GM23338 (cell line): ENCODE results near the gene TMEM120B. TPM values are rescaled to one million over a fixed set of nuclear protein-coding genes. Genes with fewer than 3 reads are reported as not detected.

Source experiments
- ATAC-seq: fragments of 200-7000 bp; cut with Tn5 transposase; 3 replicates; pipeline ENCODE4 v1.9.1; 2020
- DNase-seq: peaks from one replicate; pipeline ENCODE4 v3.0.0-alpha.2; 2015; ENCODE audit warnings: low spot score
- H2AFZ ChIP-seq: fragments of 200-600 bp; sonication (generic); 2 replicates; pipeline ENCODE4 v1.8.0; 2016; ENCODE audit warnings: antibody characterized with exemption, mild to moderate bottlenecking, moderate library complexity
- H3F3A ChIP-seq: fragments of 200-600 bp; sonication (generic); replicated peaks from 2 replicates; pipeline ENCODE4 v1.8.0; 2017; ENCODE audit warnings: antibody characterized with exemption, mixed run types, low read depth
- H3K27ac ChIP-seq: fragments of 200-600 bp; sonication (generic); 2 replicates; pipeline ENCODE4 v1.6.1; 2016; ENCODE audit warnings: low read depth
- H3K27me3 ChIP-seq: fragments of 200-600 bp; sonication (generic); 2 replicates; pipeline ENCODE4 v1.8.0; 2016; ENCODE audit warnings: mild to moderate bottlenecking, mixed run types, moderate library complexity; ENCODE audit not compliant: insufficient read depth
- H3K36me3 ChIP-seq: fragments of 200-600 bp; sonication (generic); 2 replicates; pipeline ENCODE4 v1.8.0; 2016; ENCODE audit warnings: mild to moderate bottlenecking; ENCODE audit not compliant: insufficient read depth
- H3K4me1 ChIP-seq: fragments of 200-600 bp; sonication (generic); 2 replicates; pipeline ENCODE4 v1.8.0; 2016; ENCODE audit warnings: mild to moderate bottlenecking, moderate library complexity; ENCODE audit not compliant: insufficient read depth
- H3K4me2 ChIP-seq: fragments of 200-600 bp; sonication (generic); 2 replicates; pipeline ENCODE4 v1.7.1; 2017; ENCODE audit warnings: mixed run types
- H3K4me3 ChIP-seq: fragments of 200-600 bp; sonication (generic); 2 replicates; pipeline ENCODE4 v1.6.1; 2016; ENCODE audit warnings: mixed run types
- H3K79me2 ChIP-seq: fragments of 200-600 bp; sonication (generic); replicated peaks from 2 replicates; pipeline ENCODE4 v1.8.0; 2017; ENCODE audit warnings: mild to moderate bottlenecking; ENCODE audit not compliant: insufficient read depth
- H3K9me2 ChIP-seq: fragments of 200-600 bp; sonication (generic); 2 replicates; pipeline ENCODE4 v1.8.0; 2017; ENCODE audit not compliant: insufficient read depth
- H4K20me1 ChIP-seq: fragments of 200-600 bp; sonication (generic); replicated peaks from 2 replicates; pipeline ENCODE4 v1.8.0; 2017; ENCODE audit warnings: mild to moderate bottlenecking; ENCODE audit not compliant: insufficient read depth
- H3K27ac Mint-ChIP-seq: 2 replicates; pipeline ENCODE4 v1.8.0; 2020; ENCODE audit warnings: inconsistent platforms, mild to moderate bottlenecking, moderate library complexity, mixed read lengths
- H3K27me3 Mint-ChIP-seq: 3 replicates; pipeline ENCODE4 v1.8.0; 2022; ENCODE audit warnings: low read depth, mild to moderate bottlenecking, moderate library complexity, mixed read lengths, inconsistent platforms; ENCODE audit not compliant: insufficient read depth, poor library complexity
- H3K36me3 Mint-ChIP-seq: 3 replicates; pipeline ENCODE4 v1.8.0; 2021; ENCODE audit warnings: low read depth, mild to moderate bottlenecking, inconsistent platforms, moderate library complexity, mixed read lengths
- H3K4me1 Mint-ChIP-seq: 3 replicates; pipeline ENCODE4 v1.8.0; 2020; ENCODE audit warnings: mild to moderate bottlenecking, inconsistent platforms, mixed read lengths
- H3K4me3 Mint-ChIP-seq: 3 replicates; pipeline ENCODE4 v1.8.0; 2021; ENCODE audit warnings: moderate library complexity, mild to moderate bottlenecking, inconsistent platforms, mixed read lengths
- H3K9me3 Mint-ChIP-seq: 3 replicates; pipeline ENCODE4 v1.8.0; 2020; ENCODE audit warnings: moderate library complexity, mild to moderate bottlenecking, inconsistent platforms, mixed read lengths
- EZH2phosphoT487 ChIP-seq: fragments of 200-600 bp; sonication (generic); IDR thresholded peaks from one replicate; pipeline ENCODE4 v1.8.1; 2018; ENCODE audit warnings: antibody characterized with exemption; ENCODE audit not compliant: unreplicated experiment
- JUNB ChIP-seq: IDR thresholded peaks from one replicate; pipeline ENCODE4 v1.6.1; 2016; ENCODE audit warnings: antibody characterized with exemption; ENCODE audit not compliant: unreplicated experiment
- POLR2AphosphoS5 ChIP-seq: IDR thresholded peaks from 2 replicates; pipeline ENCODE4 v1.6.1; 2016; ENCODE audit warnings: antibody characterized with exemption, low read depth
- REST ChIP-seq: IDR thresholded peaks from one replicate; pipeline ENCODE4 v1.6.1; 2018; ENCODE audit warnings: antibody characterized with exemption; ENCODE audit not compliant: unreplicated experiment
- STAT1 ChIP-seq: IDR thresholded peaks from one replicate; pipeline ENCODE4 v1.6.1; 2016; ENCODE audit warnings: antibody characterized with exemption; ENCODE audit not compliant: unreplicated experiment
- ZNF331 ChIP-seq: fragments of 250-450 bp; sonication (Bioruptor Pico); IDR thresholded peaks from 2 replicates; pipeline ENCODE4 v1.5.0; 2020; ENCODE audit warnings: low read depth, mild to moderate bottlenecking, moderate library complexity
- polyA plus RNA-seq: library from polyadenylated mRNA; unstranded; fragments of >200 nt; fragmentation: Nextera tagmentation; extraction: Ambion mirVana; gene quantifications from 2 replicates; pipeline ENCODE4 v1.2.1, GENCODE V29; 2016
- total RNA-seq: library from RNA; depleted of rRNA; stranded (reverse); fragments of >200 nt; shearing (Covaris generic); gene quantifications from 2 replicates; pipeline ENCODE4 v1.2.3, GENCODE V29; 2014
- TF ChIP-seq, protein P1 (sequence below): fragments of 250-450 bp; sonication (Bioruptor Pico); IDR thresholded peaks from 2 replicates; pipeline ENCODE4 v1.5.0; 2020; ENCODE audit warnings: mild to moderate bottlenecking, moderate library complexity
- TF ChIP-seq, protein P2 (sequence below): IDR thresholded peaks from 2 replicates; pipeline ENCODE4 v1.6.1; 2016; ENCODE audit warnings: antibody characterized with exemption

TMEM120B gene
- total and polyA plus RNA-seq, 2 experiments from 2014 or later, result 15.0 to 36.0 TPM

GRCh38 chr12:121778567-121779421 is 66.2 kb downstream of the TMEM120B start:
- DNase-seq, result no peak
- no peaks in the 10 kb centered on the region for H3K27me3 ChIP-seq
- TF ChIP-seq POLR2AphosphoS5, result peak; percentile 48
- TF ChIP-seq, protein P1, sequence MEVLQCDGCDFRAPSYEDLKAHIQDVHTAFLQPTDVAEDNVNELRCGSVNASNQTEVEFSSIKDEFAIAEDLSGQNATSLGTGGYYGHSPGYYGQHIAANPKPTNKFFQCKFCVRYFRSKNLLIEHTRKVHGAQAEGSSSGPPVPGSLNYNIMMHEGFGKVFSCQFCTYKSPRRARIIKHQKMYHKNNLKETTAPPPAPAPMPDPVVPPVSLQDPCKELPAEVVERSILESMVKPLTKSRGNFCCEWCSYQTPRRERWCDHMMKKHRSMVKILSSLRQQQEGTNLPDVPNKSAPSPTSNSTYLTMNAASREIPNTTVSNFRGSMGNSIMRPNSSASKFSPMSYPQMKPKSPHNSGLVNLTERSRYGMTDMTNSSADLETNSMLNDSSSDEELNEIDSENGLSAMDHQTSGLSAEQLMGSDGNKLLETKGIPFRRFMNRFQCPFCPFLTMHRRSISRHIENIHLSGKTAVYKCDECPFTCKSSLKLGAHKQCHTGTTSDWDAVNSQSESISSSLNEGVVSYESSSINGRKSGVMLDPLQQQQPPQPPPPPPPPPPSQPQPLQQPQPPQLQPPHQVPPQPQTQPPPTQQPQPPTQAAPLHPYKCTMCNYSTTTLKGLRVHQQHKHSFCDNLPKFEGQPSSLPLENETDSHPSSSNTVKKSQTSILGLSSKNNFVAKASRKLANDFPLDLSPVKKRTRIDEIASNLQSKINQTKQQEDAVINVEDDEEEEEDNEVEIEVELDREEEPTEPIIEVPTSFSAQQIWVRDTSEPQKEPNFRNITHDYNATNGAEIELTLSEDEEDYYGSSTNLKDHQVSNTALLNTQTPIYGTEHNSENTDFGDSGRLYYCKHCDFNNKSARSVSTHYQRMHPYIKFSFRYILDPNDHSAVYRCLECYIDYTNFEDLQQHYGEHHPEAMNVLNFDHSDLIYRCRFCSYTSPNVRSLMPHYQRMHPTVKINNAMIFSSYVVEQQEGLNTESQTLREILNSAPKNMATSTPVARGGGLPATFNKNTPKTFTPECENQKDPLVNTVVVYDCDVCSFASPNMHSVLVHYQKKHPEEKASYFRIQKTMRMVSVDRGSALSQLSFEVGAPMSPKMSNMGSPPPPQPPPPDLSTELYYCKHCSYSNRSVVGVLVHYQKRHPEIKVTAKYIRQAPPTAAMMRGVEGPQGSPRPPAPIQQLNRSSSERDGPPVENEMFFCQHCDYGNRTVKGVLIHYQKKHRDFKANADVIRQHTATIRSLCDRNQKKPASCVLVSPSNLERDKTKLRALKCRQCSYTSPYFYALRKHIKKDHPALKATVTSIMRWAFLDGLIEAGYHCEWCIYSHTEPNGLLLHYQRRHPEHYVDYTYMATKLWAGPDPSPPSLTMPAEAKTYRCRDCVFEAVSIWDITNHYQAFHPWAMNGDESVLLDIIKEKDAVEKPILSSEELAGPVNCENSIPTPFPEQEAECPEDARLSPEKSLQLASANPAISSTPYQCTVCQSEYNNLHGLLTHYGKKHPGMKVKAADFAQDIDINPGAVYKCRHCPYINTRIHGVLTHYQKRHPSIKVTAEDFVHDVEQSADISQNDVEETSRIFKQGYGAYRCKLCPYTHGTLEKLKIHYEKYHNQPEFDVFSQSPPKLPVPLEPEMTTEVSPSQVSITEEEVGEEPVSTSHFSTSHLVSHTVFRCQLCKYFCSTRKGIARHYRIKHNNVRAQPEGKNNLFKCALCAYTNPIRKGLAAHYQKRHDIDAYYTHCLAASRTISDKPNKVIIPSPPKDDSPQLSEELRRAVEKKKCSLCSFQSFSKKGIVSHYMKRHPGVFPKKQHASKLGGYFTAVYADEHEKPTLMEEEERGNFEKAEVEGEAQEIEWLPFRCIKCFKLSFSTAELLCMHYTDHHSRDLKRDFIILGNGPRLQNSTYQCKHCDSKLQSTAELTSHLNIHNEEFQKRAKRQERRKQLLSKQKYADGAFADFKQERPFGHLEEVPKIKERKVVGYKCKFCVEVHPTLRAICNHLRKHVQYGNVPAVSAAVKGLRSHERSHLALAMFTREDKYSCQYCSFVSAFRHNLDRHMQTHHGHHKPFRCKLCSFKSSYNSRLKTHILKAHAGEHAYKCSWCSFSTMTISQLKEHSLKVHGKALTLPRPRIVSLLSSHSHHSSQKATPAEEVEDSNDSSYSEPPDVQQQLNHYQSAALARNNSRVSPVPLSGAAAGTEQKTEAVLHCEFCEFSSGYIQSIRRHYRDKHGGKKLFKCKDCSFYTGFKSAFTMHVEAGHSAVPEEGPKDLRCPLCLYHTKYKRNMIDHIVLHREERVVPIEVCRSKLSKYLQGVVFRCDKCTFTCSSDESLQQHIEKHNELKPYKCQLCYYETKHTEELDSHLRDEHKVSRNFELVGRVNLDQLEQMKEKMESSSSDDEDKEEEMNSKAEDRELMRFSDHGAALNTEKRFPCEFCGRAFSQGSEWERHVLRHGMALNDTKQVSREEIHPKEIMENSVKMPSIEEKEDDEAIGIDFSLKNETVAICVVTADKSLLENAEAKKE (CRISPR knock-in tag), result no peak
- H3K27ac Mint-ChIP-seq, result no peak overlapping the region
- 0 out of 2 replicates have a peak, but pooled peaks cover 18% of the 10 kb centered on the region for H3F3A ChIP-seq
- H3K79me2 ChIP-seq, result no peaks in the 10 kb centered on the region
- H3K9me3 Mint-ChIP-seq, result no peaks in the 10 kb centered on the region
- no peak for ATAC-seq
- H3K9me2 ChIP-seq, result no peaks in the 10 kb centered on the region
- H3K4me1 ChIP-seq, result peaks cover 31% of the 10 kb centered on the region
- peaks cover 30% of the 10 kb centered on the region for H3K4me1 Mint-ChIP-seq
- no peak overlapping the region for H2AFZ ChIP-seq
- H3K4me3 Mint-ChIP-seq, result no peak overlapping the region
- no peak overlapping the region for H3K4me3 ChIP-seq
- peak overlapping the region; percentile 59; the same call in 1 of the 2 replicates for H3K27ac ChIP-seq
- peaks cover 23% of the 10 kb centered on the region for H4K20me1 ChIP-seq
- H3K4me2 ChIP-seq, result no peak overlapping the region
- H3K36me3 Mint-ChIP-seq, result peaks cover 18% of the 10 kb centered on the region
- peaks cover 23% of the 10 kb centered on the region for H3K27me3 Mint-ChIP-seq
- H3K36me3 ChIP-seq, result 0 out of 2 replicates have a peak, but pooled peaks cover 5% of the 10 kb centered on the region

GRCh38 chr12:121779422-121779895 is 66.9 kb downstream of the TMEM120B start:
- H2AFZ ChIP-seq, result no peak overlapping the region
- H3K27ac Mint-ChIP-seq, result no peak overlapping the region
- H3K79me2 ChIP-seq, result no peaks in the 10 kb centered on the region
- H3K27me3 ChIP-seq, result no peaks in the 10 kb centered on the region
- ATAC-seq, result no peak
- H3K27ac ChIP-seq, result peak overlapping the region; percentile 59; the same call in 1 of the 2 replicates
- H3K4me3 Mint-ChIP-seq, result no peak overlapping the region
- peaks cover 25% of the 10 kb centered on the region for H3K4me1 Mint-ChIP-seq
- no peaks in the 10 kb centered on the region for H3K9me3 Mint-ChIP-seq
- H3F3A ChIP-seq, result 0 out of 2 replicates have a peak, but pooled peaks cover 18% of the 10 kb centered on the region
- 0 out of 2 replicates have a peak, but pooled peaks cover 5% of the 10 kb centered on the region for H3K36me3 ChIP-seq
- DNase-seq, result peak; percentile 52
- no peak overlapping the region for H3K4me2 ChIP-seq
- no peaks in the 10 kb centered on the region for H3K9me2 ChIP-seq
- H3K36me3 Mint-ChIP-seq, result peaks cover 18% of the 10 kb centered on the region
- peaks cover 26% of the 10 kb centered on the region for H3K4me1 ChIP-seq
- H3K4me3 ChIP-seq, result no peak overlapping the region
- peaks cover 29% of the 10 kb centered on the region for H4K20me1 ChIP-seq
- peaks cover 23% of the 10 kb centered on the region for H3K27me3 Mint-ChIP-seq
- TF ChIP-seq REST (no peak), STAT1 (no peak), ZNF331 (CRISPR knock-in tag) (no peak), JUNB (no peak), EZH2phosphoT487 (no peak)
- TF ChIP-seq, protein P2, sequence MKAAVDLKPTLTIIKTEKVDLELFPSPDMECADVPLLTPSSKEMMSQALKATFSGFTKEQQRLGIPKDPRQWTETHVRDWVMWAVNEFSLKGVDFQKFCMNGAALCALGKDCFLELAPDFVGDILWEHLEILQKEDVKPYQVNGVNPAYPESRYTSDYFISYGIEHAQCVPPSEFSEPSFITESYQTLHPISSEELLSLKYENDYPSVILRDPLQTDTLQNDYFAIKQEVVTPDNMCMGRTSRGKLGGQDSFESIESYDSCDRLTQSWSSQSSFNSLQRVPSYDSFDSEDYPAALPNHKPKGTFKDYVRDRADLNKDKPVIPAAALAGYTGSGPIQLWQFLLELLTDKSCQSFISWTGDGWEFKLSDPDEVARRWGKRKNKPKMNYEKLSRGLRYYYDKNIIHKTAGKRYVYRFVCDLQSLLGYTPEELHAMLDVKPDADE, result no peak
